ENCODE data around the gene ZFAND4. TPM values are rescaled to one million over a fixed set of nuclear protein-coding genes. Genes with fewer than 3 reads are reported as not detected.
A peak's percentile ranks its signal among the peaks of the same experiment; 100 is the strongest.

The ZFAND4 gene
- polyA plus RNA-seq, 3 donors, result 4.4 to 5.9 (median 5.1) TPM

DNA sequence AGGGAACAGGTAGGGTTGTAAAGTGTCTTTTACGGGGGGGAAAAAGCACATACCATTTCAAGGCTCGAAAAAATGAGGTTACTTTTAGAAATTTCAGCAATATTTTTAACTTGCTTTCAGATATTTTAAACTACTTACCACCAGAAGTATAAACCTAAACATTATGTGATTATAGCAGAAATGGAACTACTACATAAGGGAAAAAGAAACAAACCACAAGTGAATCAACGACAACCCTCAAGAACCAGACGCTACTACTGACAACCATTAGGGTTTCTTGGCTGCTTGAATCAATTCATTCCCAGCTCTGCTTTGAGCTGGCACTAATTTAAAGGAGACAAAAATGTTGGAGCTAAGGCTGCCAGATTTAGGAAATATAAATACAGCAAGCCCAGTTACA, 80.1 kb downstream of the ZFAND4 start:
- Histone ChIP-seq H3K4me1 (ENCODE audit: control insufficient read depth in 1 of 2, insufficient read depth in 2 of 2, low read length in 2 of 2) (peaks cover 21 to 28% of the 10 kb centered on the region in 2 donors), H4K20me1 (ENCODE audit: insufficient read depth, low read length) (no peaks in the 10 kb centered on the region), H2AFZ (ENCODE audit: insufficient read depth, low read depth, low read length, poor library complexity, severe bottlenecking) (no peak overlapping the region), H3K4me3 (replicated peaks in 1 of 3; ENCODE audit: low read depth in 2 of 3, low read length in 3 of 3) (no peak overlapping the region), H3K9ac (ENCODE audit: insufficient read depth, low read length, poor library complexity, severe bottlenecking) (no peak overlapping the region), H3K4me2 (replicated peaks; ENCODE audit: extremely low read depth, low read length, poor library complexity, severe bottlenecking) (peak overlapping the region; percentile 90), H3K9me3 (replicated peaks in 1 of 2; ENCODE audit: control insufficient read depth in 1 of 2, insufficient read depth in 1 of 2, low read length in 2 of 2) (peaks cover 0 to 4% of the 10 kb centered on the region in 2 donors), H3K27me3 (ENCODE audit: control insufficient read depth in 2 of 2, insufficient read depth in 2 of 2, low read length in 2 of 2) (no peaks in the 10 kb centered on the region), H3K79me2 (ENCODE audit: insufficient read depth, low read length) (no peaks in the 10 kb centered on the region), H3K27ac (ENCODE audit: low read depth in 1 of 2, low read length in 2 of 2) (no peak overlapping the region), H3K36me3 (replicated peaks in 1 of 2; ENCODE audit: control insufficient read depth in 1 of 2, insufficient read depth in 2 of 2, low read length in 2 of 2) (peaks cover 0 to 8% of the 10 kb centered on the region in 2 donors)
- peak in 1 of 3 donors; percentile 15 for DNase-seq
- WGBS (ENCODE audit: insufficient coverage), result no CpG with 5 or more reads among the region's 4 CpGs
- Mint-ChIP-seq H3K4me3 (no peak overlapping the region), H3K9me3 (peaks cover under 1 to 6% (median 2%) of the 10 kb centered on the region in 7 donors), H3K4me1 (peaks cover 30% of the 10 kb centered on the region), H3K27ac (peak overlapping the region in 2 of 7 donors; percentile 17 to 25), H3K36me3 (peaks cover 10 to 22% of the 10 kb centered on the region in 2 donors), H3K27me3 (ENCODE audit: low read depth in 3 of 3) (peaks cover 0 to 12% (median 8%) of the 10 kb centered on the region in 3 donors)
- TF ChIP-seq CTCF (IDR thresholded peaks at IDR 0.05), result no peak
- intact Hi-C loops (cut with micrococcal nuclease), result loop anchor here in 1 of 2 donors (10.0 kb wide), 2 partner anchors 128 to 218 kb away; partner anchors contain the start of gene ALOX5

GRCh38 chr10:45591280-45591679, 81.3 kb downstream of the ZFAND4 start:
- Mint-ChIP-seq H3K36me3 (peaks cover 16 to 22% of the 10 kb centered on the region in 2 donors), H3K4me3 (no peak overlapping the region), H3K27me3 (ENCODE audit: low read depth in 3 of 3) (peaks cover 0 to 8% (median 5%) of the 10 kb centered on the region in 3 donors), H3K4me1 (peaks cover 30% of the 10 kb centered on the region), H3K9me3 (peaks cover 3 to 10% (median 6%) of the 10 kb centered on the region in 7 donors), H3K27ac (no peak overlapping the region)
- Histone ChIP-seq H3K27me3 (ENCODE audit: control insufficient read depth in 2 of 2, insufficient read depth in 2 of 2, low read length in 2 of 2) (no peaks in the 10 kb centered on the region), H3K36me3 (replicated peaks in 1 of 2; ENCODE audit: control insufficient read depth in 1 of 2, insufficient read depth in 2 of 2, low read length in 2 of 2) (peaks cover 0 to 8% of the 10 kb centered on the region in 2 donors), H3K9ac (ENCODE audit: insufficient read depth, low read length, poor library complexity, severe bottlenecking) (no peak overlapping the region), H3K79me2 (ENCODE audit: insufficient read depth, low read length) (no peaks in the 10 kb centered on the region), H3K4me2 (replicated peaks; ENCODE audit: extremely low read depth, low read length, poor library complexity, severe bottlenecking) (no peak overlapping the region), H3K4me3 (replicated peaks in 1 of 3; ENCODE audit: low read depth in 2 of 3, low read length in 3 of 3) (no peak overlapping the region), H3K9me3 (replicated peaks in 1 of 2; ENCODE audit: control insufficient read depth in 1 of 2, insufficient read depth in 1 of 2, low read length in 2 of 2) (peaks cover 0 to 7% of the 10 kb centered on the region in 2 donors), H2AFZ (ENCODE audit: insufficient read depth, low read depth, low read length, poor library complexity, severe bottlenecking) (no peak overlapping the region), H3K27ac (ENCODE audit: low read depth in 1 of 2, low read length in 2 of 2) (no peak overlapping the region), H4K20me1 (ENCODE audit: insufficient read depth, low read length) (no peaks in the 10 kb centered on the region), H3K4me1 (ENCODE audit: control insufficient read depth in 1 of 2, insufficient read depth in 2 of 2, low read length in 2 of 2) (peaks cover 21 to 28% of the 10 kb centered on the region in 2 donors)
- TF ChIP-seq CTCF (IDR thresholded peaks at IDR 0.05), result no peak
- DNase-seq, result no peak
- 100% methylated on average over 1 of the region's 2 CpGs for WGBS (ENCODE audit: insufficient coverage)
- intact Hi-C loops (cut with micrococcal nuclease), result loop anchor here in 1 of 2 donors (10.0 kb wide), 2 partner anchors 126 to 216 kb away; partner anchors contain the start of gene ALOX5
